Mesothelial cell of epicardium (in vitro differentiated cells): ENCODE measurements around the gene NME1. TPM values are rescaled to one million over a fixed set of nuclear protein-coding genes. Genes with fewer than 3 reads are reported as not detected.

ENCODE experiments used
- DNase-seq, 2 experiments: peaks; one replicate each; pipeline ENCODE4 v3.0.0; 2021; ENCODE audit warnings: low spot score in 2 of 2; ENCODE audit not compliant: unreplicated experiment in 2 of 2
- H3K27ac Mint-ChIP-seq: 2 replicates; pipeline ENCODE4 v1.8.0; 2021; ENCODE audit warnings: mixed read lengths
- H3K27me3 Mint-ChIP-seq: 2 replicates; pipeline ENCODE4 v1.8.0; 2021; ENCODE audit warnings: low read depth, mixed read lengths
- H3K36me3 Mint-ChIP-seq: 2 replicates; pipeline ENCODE4 v1.8.0; 2021; ENCODE audit warnings: mixed read lengths
- H3K4me1 Mint-ChIP-seq: 2 replicates; pipeline ENCODE4 v1.8.0; 2021; ENCODE audit warnings: mixed read lengths
- H3K4me3 Mint-ChIP-seq: 2 replicates; pipeline ENCODE4 v1.8.0; 2021; ENCODE audit warnings: mild to moderate bottlenecking, moderate library complexity, mixed read lengths
- H3K9me3 Mint-ChIP-seq: 2 replicates; pipeline ENCODE4 v1.8.0; 2021; ENCODE audit warnings: mixed read lengths
- total RNA-seq: library from RNA; stranded (reverse); gene quantifications from 3 replicates; pipeline ENCODE4 v1.2.1, GENCODE V29; 2021
- TF ChIP-seq, protein P1 (sequence below): fragments of 200-600 bp; sonication (generic); IDR thresholded peaks from one replicate; pipeline ENCODE4 v1.5.0; 2021; ENCODE audit warnings: antibody characterized with exemption; ENCODE audit not compliant: unreplicated experiment

Gene NME1
- total RNA-seq, 1 donor from 2014 or later, result 114 TPM

DNA sequence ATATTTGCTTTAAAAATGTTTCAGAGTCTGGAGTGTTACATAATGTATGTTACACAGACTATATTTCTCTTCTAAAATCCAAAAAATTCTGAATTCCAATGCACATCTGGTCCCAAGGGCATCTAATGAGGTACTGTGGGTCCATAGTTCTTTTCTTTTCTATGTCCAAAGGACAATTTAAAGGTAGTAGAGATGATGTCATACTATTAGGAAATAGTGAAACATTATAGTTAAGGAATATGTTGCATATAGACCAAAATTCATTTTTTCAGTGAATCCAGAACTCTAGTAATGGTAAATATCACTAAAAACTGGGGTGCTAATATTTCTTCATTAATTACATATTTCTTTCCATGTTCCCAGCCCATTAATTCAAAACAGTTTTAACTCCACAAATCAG lies 35.8 kb downstream of the NME1 start:
- H3K4me1 Mint-ChIP-seq, result peaks cover 4% of the 10 kb centered on the region
- H3K9me3 Mint-ChIP-seq, result no peaks in the 10 kb centered on the region
- H3K27ac Mint-ChIP-seq, result peak overlapping the region; percentile 11
- no peak for DNase-seq
- no peak overlapping the region for H3K4me3 Mint-ChIP-seq
- H3K36me3 Mint-ChIP-seq, result peaks cover 47% of the 10 kb centered on the region
- no peaks in the 10 kb centered on the region for H3K27me3 Mint-ChIP-seq
- TF ChIP-seq, protein P1, sequence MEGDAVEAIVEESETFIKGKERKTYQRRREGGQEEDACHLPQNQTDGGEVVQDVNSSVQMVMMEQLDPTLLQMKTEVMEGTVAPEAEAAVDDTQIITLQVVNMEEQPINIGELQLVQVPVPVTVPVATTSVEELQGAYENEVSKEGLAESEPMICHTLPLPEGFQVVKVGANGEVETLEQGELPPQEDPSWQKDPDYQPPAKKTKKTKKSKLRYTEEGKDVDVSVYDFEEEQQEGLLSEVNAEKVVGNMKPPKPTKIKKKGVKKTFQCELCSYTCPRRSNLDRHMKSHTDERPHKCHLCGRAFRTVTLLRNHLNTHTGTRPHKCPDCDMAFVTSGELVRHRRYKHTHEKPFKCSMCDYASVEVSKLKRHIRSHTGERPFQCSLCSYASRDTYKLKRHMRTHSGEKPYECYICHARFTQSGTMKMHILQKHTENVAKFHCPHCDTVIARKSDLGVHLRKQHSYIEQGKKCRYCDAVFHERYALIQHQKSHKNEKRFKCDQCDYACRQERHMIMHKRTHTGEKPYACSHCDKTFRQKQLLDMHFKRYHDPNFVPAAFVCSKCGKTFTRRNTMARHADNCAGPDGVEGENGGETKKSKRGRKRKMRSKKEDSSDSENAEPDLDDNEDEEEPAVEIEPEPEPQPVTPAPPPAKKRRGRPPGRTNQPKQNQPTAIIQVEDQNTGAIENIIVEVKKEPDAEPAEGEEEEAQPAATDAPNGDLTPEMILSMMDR, result no peak

GRCh38 chr17:51189628-51190027 lies 36.3 kb downstream of the NME1 start:
- TF ChIP-seq, protein P1, result no peak
- Mint-ChIP-seq H3K4me1 (no peaks in the 10 kb centered on the region), H3K4me3 (no peak overlapping the region), H3K9me3 (no peaks in the 10 kb centered on the region), H3K27ac (peak overlapping the region; percentile 11), H3K36me3 (peaks cover 45% of the 10 kb centered on the region), H3K27me3 (no peaks in the 10 kb centered on the region)
- no peak for DNase-seq

DNA sequence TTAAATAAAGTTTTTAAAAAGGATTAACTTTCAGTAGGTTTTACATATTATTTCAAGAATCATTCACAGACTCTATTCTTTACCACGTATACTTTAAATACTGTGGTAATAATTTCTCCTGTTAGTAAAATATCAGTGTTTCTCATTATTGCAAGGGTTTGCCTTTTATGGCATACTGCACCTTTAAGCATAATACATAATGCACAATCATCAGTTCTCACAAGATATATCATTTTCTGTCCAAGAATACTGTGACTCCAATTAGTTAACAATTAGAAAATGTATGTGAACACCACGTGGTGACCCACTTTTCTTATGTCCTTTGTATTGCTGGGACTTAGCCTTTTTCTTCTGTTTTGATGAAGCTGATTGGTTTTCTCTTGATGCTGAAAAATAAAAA lies 38.5 kb downstream of the NME1 start:
- Mint-ChIP-seq H3K36me3 (peaks cover 39% of the 10 kb centered on the region), H3K9me3 (no peaks in the 10 kb centered on the region), H3K27ac (no peak overlapping the region), H3K4me1 (no peaks in the 10 kb centered on the region), H3K27me3 (no peaks in the 10 kb centered on the region), H3K4me3 (no peak overlapping the region)
- TF ChIP-seq, protein P1, result no peak
- no peak for DNase-seq

DNA sequence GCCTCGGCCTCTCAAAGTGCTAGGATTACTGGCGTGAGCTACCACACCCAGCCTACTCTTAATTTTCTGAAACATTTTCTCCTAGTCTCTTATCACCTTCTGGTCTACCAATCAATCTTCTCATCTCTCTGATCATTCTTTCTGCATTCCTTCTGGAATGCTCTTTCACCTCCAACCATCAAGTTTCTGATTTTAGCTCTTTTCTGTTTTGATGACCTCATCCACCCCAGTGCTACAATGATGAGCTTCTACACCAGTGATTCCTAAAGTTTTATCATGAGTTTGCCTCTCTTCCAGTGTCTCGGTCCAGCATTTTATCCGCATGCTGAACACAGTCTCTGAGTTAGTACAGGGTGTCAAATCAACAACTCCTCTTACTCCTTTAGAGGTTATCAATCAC lies 44.4 kb downstream of the NME1 start:
- no peak for DNase-seq
- H3K27me3 Mint-ChIP-seq, result no peaks in the 10 kb centered on the region
- H3K36me3 Mint-ChIP-seq, result peaks cover 41% of the 10 kb centered on the region
- no peak overlapping the region for H3K4me3 Mint-ChIP-seq
- no peaks in the 10 kb centered on the region for H3K4me1 Mint-ChIP-seq
- no peak overlapping the region for H3K27ac Mint-ChIP-seq
- no peaks in the 10 kb centered on the region for H3K9me3 Mint-ChIP-seq
- TF ChIP-seq, protein P1, result no peak

- Mint-ChIP-seq H3K27ac (no peak overlapping the region), H3K4me3 (no peak overlapping the region), H3K36me3 (peaks cover 36% of the 10 kb centered on the region), H3K9me3 (no peaks in the 10 kb centered on the region), H3K4me1 (no peaks in the 10 kb centered on the region), H3K27me3 (no peaks in the 10 kb centered on the region)
- TF ChIP-seq, protein P1, result no peak
- DNase-seq, result no peak
Observed at GRCh38 chr17:51200295-51200694, 46.9 kb downstream of the NME1 start.

- TF ChIP-seq, protein P1, result no peak
- Mint-ChIP-seq H3K4me1 (no peaks in the 10 kb centered on the region), H3K27ac (no peak overlapping the region), H3K27me3 (no peaks in the 10 kb centered on the region), H3K36me3 (peaks cover 35% of the 10 kb centered on the region), H3K9me3 (no peaks in the 10 kb centered on the region), H3K4me3 (no peak overlapping the region)
- DNase-seq, result no peak
Observed at GRCh38 chr17:51200846-51201245, 47.5 kb downstream of the NME1 start.
